ENCODE data around the gene PPP1R7. TPM values are rescaled to one million over a fixed set of nuclear protein-coding genes. Genes with fewer than 3 reads are reported as not detected.

The PPP1R7 gene
- polyA plus RNA-seq, 3 donors, result 70.0 to 79.5 (median 77.7) TPM

- DNase-seq, result no peak
Observed at GRCh38 chr2:241228081-241228859, 78.0 kb downstream of the PPP1R7 start.

- no peak for DNase-seq
Observed at GRCh38 chr2:241228860-241229516, 78.7 kb downstream of the PPP1R7 start.

- no peak for DNase-seq
Observed at GRCh38 chr2:241229563-241230401, 79.5 kb downstream of the PPP1R7 start.

- no peak for DNase-seq
Observed at GRCh38 chr2:241230435-241230834, 80.2 kb downstream of the PPP1R7 start.

GRCh38 chr2:241232736-241233575, 82.7 kb downstream of the PPP1R7 start:
- DNase-seq, result no peak

Other genes starting within 250 kb of the PPP1R7 start
- under 1 TPM; 0.04 to 0.07 (median 0.06) TPM for gene CROCC2, start 244.1 kb upstream of the PPP1R7 start, polyA plus RNA-seq (ENCODE audit: insufficient read length in 3 of 3)
- gene SNED1, start 151.8 kb upstream of the PPP1R7 start, polyA plus RNA-seq (ENCODE audit: insufficient read length in 3 of 3), result 10 to 100 TPM in 2 of 3 donors, 1 to 10 TPM in 1; 7.6 to 11.0 (median 10.6) TPM
- gene MTERF4, start 48.2 kb upstream of the PPP1R7 start, polyA plus RNA-seq (ENCODE audit: insufficient read length in 3 of 3), result 10 to 100 TPM; 66.2 to 81.5 (median 79.8) TPM
- gene PASK, start 995 bp upstream of the PPP1R7 start, polyA plus RNA-seq (ENCODE audit: insufficient read length in 3 of 3), result 10 to 100 TPM; 15.1 to 26.7 (median 23.9) TPM
- gene ANO7, start 38.2 kb downstream of the PPP1R7 start, polyA plus RNA-seq (ENCODE audit: insufficient read length in 3 of 3), result 1 to 10 TPM; 2.1 to 2.7 (median 2.5) TPM
- gene HDLBP, start 165.2 kb downstream of the PPP1R7 start, polyA plus RNA-seq (ENCODE audit: insufficient read length in 3 of 3), result 100 to 1,000 TPM; 396 to 409 (median 405) TPM
- 100 to 1,000 TPM; 579 to 600 (median 596) TPM for gene SEPTIN2, start 165.5 kb downstream of the PPP1R7 start, polyA plus RNA-seq (ENCODE audit: insufficient read length in 3 of 3)
- 10 to 100 TPM; 51.7 to 59.8 (median 59.2) TPM for gene FARP2, start 205.8 kb downstream of the PPP1R7 start, polyA plus RNA-seq (ENCODE audit: insufficient read length in 3 of 3)